Loucy (cell line): ENCODE results near the gene PAK1.

Experiments used
- H2AFZ ChIP-seq: fragments of 200-600 bp; sonication (generic); 2 replicates; pipeline ENCODE4 v1.6.0; 2016; ENCODE audit warnings: antibody characterized with exemption, mild to moderate bottlenecking, low read length, moderate library complexity
- H3F3A ChIP-seq: fragments of 200-600 bp; 2 replicates; pipeline ENCODE4 v1.6.0; 2016; ENCODE audit warnings: antibody characterized with exemption, low read depth, mild to moderate bottlenecking
- H3K27me3 ChIP-seq: fragments of 200-600 bp; sonication (generic); 2 replicates; pipeline ENCODE4 v1.6.1; 2014; ENCODE audit warnings: low read length, mild to moderate bottlenecking; ENCODE audit not compliant: insufficient read depth, poor library complexity, severe bottlenecking
- H3K36me3 ChIP-seq: fragments of 200-600 bp; sonication (generic); 2 replicates; pipeline ENCODE4 v1.6.1; 2016; ENCODE audit warnings: low read length; ENCODE audit not compliant: insufficient read depth
- H3K4me1 ChIP-seq: fragments of 200-600 bp; sonication (generic); 2 replicates; pipeline ENCODE4 v1.5.1; 2014; ENCODE audit warnings: low read length, mild to moderate bottlenecking; ENCODE audit not compliant: insufficient read depth, poor library complexity, severe bottlenecking
- H3K4me2 ChIP-seq: fragments of 200-600 bp; sonication (generic); 2 replicates; pipeline ENCODE4 v1.6.0; 2014; ENCODE audit warnings: antibody characterized with exemption, low read length, low read depth, mild to moderate bottlenecking; ENCODE audit not compliant: poor library complexity, severe bottlenecking
- H3K4me3 ChIP-seq: fragments of 200-600 bp; sonication (generic); 2 replicates; pipeline ENCODE4 v1.5.1; 2014; ENCODE audit warnings: low read length, mild to moderate bottlenecking, mixed read lengths; ENCODE audit not compliant: poor library complexity, severe bottlenecking
- H3K79me2 ChIP-seq: fragments of 200-600 bp; sonication (generic); 2 replicates; pipeline ENCODE4 v1.6.1; 2014; ENCODE audit warnings: low read length; ENCODE audit not compliant: insufficient read depth
- H3K9ac ChIP-seq: fragments of 200-600 bp; sonication (generic); 2 replicates; pipeline ENCODE4 v1.6.0; 2014; ENCODE audit warnings: mild to moderate bottlenecking, low read depth, low read length, moderate library complexity; ENCODE audit not compliant: poor library complexity, severe bottlenecking
- H3K9me2 ChIP-seq: fragments of 200-600 bp; sonication (generic); replicated peaks from 2 replicates; pipeline ENCODE4 v1.6.1; 2016; ENCODE audit warnings: low read depth, low read length, mixed read lengths
- H3K9me3 ChIP-seq: fragments of 200-600 bp; sonication (generic); 2 replicates; pipeline ENCODE4 v1.6.1; 2014; ENCODE audit warnings: mild to moderate bottlenecking, antibody characterized with exemption, low read length, low read depth; ENCODE audit not compliant: insufficient read depth
- H4K20me1 ChIP-seq: fragments of 200-600 bp; sonication (generic); 2 replicates; pipeline ENCODE4 v1.6.0; 2014; ENCODE audit warnings: antibody characterized with exemption, low read length, mild to moderate bottlenecking; ENCODE audit not compliant: insufficient read depth, poor library complexity, severe bottlenecking
- EZH2phosphoT487 ChIP-seq: fragments of 200-600 bp; IDR thresholded peaks from 2 replicates; pipeline ENCODE4 v1.6.1; 2018; ENCODE audit warnings: antibody characterized with exemption, mild to moderate bottlenecking, moderate library complexity, borderline replicate concordance
- TF ChIP-seq, protein P1 (sequence below): fragments of 200-600 bp; sonication (generic); conservative IDR thresholded peaks from 2 replicates; pipeline ENCODE4 v1.5.1; 2014; ENCODE audit warnings: mild to moderate bottlenecking, antibody characterized with exemption, low read length

Gene PAK1

DNA sequence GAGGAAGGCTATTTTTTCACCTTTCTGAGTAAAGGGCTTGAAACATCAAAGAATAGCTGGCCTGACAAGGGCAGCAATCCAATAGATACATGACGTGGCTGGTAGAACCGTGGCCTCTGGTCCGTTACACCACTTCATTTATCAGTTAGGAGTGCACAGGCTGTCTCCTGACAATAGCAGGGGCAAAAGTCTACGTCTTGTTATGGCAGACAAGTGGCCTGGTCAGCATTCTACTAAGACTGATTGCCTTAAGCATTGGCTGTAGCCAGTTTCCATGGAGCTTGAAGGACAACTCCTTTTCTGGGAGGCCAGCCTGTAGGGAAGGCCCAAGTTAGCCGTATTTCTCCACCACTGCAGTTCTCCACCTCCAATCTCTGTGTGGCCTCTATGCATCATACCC lies 163.2 kb downstream of the PAK1 start:
- H3K79me2 ChIP-seq: no peaks in the 10 kb centered on the region
- no peaks in the 10 kb centered on the region for H4K20me1 ChIP-seq
- H3F3A ChIP-seq: no peaks in the 10 kb centered on the region
- H3K4me1 ChIP-seq: no peaks in the 10 kb centered on the region
- H3K9me3 ChIP-seq: no peaks in the 10 kb centered on the region
- H3K4me2 ChIP-seq: no peak overlapping the region
- TF ChIP-seq, protein P1, sequence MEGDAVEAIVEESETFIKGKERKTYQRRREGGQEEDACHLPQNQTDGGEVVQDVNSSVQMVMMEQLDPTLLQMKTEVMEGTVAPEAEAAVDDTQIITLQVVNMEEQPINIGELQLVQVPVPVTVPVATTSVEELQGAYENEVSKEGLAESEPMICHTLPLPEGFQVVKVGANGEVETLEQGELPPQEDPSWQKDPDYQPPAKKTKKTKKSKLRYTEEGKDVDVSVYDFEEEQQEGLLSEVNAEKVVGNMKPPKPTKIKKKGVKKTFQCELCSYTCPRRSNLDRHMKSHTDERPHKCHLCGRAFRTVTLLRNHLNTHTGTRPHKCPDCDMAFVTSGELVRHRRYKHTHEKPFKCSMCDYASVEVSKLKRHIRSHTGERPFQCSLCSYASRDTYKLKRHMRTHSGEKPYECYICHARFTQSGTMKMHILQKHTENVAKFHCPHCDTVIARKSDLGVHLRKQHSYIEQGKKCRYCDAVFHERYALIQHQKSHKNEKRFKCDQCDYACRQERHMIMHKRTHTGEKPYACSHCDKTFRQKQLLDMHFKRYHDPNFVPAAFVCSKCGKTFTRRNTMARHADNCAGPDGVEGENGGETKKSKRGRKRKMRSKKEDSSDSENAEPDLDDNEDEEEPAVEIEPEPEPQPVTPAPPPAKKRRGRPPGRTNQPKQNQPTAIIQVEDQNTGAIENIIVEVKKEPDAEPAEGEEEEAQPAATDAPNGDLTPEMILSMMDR: no peak
- TF ChIP-seq EZH2phosphoT487: no peak
- no peak overlapping the region for H3K4me3 ChIP-seq
- no peak overlapping the region for H3K9ac ChIP-seq
- H3K9me2 ChIP-seq: no peaks in the 10 kb centered on the region
- H3K36me3 ChIP-seq: no peaks in the 10 kb centered on the region
- H2AFZ ChIP-seq: no peak overlapping the region
- H3K27me3 ChIP-seq: no peaks in the 10 kb centered on the region

DNA sequence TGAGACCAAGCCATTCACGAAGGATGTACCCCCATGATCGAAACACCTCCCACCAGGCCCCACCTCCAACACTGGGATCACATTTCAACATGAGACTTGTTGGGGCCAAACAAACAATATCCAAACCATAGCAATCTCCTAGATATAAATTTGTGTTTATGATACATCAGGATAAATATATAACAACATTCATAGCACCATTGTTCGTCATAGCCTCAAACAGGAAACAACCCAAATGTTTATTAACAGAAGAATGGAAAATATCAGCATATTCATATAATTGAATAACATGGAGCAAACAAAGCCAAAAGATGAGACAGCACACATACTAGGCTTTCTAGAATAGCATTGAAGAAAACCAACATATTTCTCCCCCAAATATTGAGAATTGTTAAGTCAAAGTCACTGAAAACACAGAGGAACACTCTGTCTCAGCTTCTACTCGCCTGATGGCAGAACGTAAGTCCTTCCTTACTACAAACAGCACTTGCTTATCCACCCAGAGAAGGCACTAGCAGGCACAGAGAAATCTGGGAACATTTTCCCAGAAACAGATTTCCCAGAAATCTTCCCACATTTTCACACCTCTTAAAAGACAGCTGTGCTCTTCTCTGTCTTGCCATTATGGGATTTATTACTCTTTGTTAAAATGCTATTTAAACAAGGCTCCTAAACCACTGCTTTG lies 164.4 kb downstream of the PAK1 start:
- Histone ChIP-seq H3K4me1 (no peaks in the 10 kb centered on the region), H3K9ac (no peak overlapping the region), H3K9me3 (no peaks in the 10 kb centered on the region), H3K4me2 (no peak overlapping the region), H3K27me3 (no peaks in the 10 kb centered on the region), H3K36me3 (no peaks in the 10 kb centered on the region), H3F3A (no peaks in the 10 kb centered on the region), H3K9me2 (no peaks in the 10 kb centered on the region), H3K79me2 (no peaks in the 10 kb centered on the region), H2AFZ (no peak overlapping the region), H3K4me3 (no peak overlapping the region), H4K20me1 (no peaks in the 10 kb centered on the region)
- no peak for TF ChIP-seq EZH2phosphoT487
- TF ChIP-seq, protein P1: no peak

DNA sequence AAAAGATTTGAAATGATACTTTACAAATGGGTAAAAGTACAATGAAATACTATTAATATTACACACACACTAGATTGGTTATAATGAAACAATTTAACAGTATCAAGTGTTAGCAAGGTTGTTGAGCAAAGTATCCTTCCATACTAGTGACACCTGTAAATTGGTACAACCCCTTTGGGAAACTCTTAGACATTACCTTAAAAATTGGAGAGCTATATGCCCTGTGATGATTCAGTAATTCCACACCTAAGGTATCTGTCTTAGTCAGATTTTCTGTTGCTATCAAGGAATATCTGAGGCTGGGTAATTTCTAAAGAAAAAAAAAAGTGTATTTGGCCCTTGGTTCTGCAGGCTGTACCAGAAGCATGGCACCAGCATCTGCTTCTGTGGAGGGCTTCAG lies 165.1 kb downstream of the PAK1 start:
- no peaks in the 10 kb centered on the region for H3K9me3 ChIP-seq
- H3K4me2 ChIP-seq: no peak overlapping the region
- no peak overlapping the region for H3K4me3 ChIP-seq
- TF ChIP-seq, protein P1: no peak
- TF ChIP-seq EZH2phosphoT487: no peak
- H2AFZ ChIP-seq: no peak overlapping the region
- H3K9me2 ChIP-seq: no peaks in the 10 kb centered on the region
- no peaks in the 10 kb centered on the region for H3K79me2 ChIP-seq
- no peaks in the 10 kb centered on the region for H3F3A ChIP-seq
- H3K4me1 ChIP-seq: no peaks in the 10 kb centered on the region
- H4K20me1 ChIP-seq: no peaks in the 10 kb centered on the region
- H3K9ac ChIP-seq: no peak overlapping the region
- no peaks in the 10 kb centered on the region for H3K36me3 ChIP-seq
- H3K27me3 ChIP-seq: no peaks in the 10 kb centered on the region
